HG02610 (cell line): ENCODE measurements around the gene COLEC11.
A peak's percentile ranks its signal among the peaks of the same experiment; 100 is the strongest.
"Not testable (repeated sequence)": the region's sequence is repeated elsewhere in the genome, so short reads cannot be mapped to it uniquely, and the experiment has no call there.

Experiments used
- ATAC-seq: cut with Tn5 transposase; IDR thresholded peaks from one replicate; pipeline ENCODE4 v1.9.1; 2021; ENCODE audit warnings: mild to moderate bottlenecking, moderate library complexity; ENCODE audit not compliant: unreplicated experiment

Gene COLEC11

DNA sequence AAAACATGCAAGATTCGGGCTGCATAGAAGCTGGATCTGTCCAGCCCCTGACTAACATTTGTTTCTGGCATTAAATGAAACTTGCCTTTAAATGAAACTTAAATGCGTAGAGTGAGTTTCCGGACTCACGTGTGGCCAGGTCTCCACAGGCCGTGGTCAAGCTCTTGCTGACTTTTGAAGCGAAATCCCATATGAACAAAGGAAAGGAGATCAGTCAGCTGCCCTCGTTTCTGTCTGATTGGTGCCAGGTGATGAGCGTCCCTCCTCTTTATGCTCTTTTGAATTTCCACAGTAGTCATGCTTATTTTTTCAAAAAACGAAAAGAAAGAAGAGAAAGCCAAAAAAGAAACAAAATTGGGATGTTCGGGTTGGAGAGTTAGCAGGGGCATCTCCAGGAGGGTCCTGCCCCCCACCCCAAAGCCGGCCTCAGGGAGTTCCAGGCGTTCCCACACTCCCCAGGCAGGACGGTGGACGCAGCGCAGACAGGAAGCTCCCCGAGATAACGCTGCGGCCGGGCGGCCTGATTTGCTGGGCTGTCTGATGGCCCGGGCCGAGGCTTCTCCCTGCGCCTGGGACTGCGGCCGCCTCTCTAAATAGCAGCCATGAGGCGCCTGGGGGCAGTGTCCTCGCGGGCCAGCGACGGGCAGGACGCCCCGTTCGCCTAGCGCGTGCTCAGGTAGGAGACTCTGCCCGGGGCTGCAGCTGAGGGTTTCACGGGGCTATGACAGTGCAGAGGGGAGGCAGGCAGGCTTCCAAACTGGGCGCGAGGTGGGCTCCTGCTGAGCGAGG, at the start of gene COLEC11:
Gene COLEC11 (plus strand): TSS at position 620 of the 789 bp plus-strand sequence. CDS start 9,229 bp downstream, outside the sequence.
- no peak for ATAC-seq

DNA sequence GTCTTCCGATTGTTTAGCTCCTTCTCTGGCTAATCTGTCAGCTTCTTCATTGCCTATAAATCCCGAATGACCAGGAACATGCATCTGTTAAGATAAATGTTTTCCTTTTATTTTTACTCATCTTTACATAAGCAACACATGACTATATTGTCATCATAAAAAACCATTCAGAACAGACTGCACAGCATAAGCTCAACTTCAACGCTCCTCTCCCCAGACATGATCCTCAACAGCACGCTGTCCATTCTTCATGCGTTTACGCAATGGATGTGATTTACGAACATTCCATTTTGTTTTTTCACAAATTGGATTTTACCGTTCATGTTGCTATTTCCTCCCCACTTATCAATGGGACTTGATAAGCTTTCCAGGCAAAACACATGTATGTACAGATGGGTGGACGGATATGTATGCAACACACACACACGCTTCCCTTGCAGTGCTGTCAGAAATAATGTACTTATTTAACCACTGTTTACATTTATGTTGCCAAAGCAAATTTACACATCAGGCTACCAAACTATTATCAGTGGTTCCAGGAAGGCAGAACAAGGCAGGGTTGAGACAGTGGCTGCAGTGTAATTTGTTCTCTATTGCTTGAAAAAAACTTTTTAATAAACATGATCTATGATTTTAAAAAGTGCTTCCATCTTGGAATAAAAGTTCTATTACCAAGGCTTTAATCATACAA, 49.0 kb upstream of the COLEC11 start:
- ATAC-seq, result no peak

DNA sequence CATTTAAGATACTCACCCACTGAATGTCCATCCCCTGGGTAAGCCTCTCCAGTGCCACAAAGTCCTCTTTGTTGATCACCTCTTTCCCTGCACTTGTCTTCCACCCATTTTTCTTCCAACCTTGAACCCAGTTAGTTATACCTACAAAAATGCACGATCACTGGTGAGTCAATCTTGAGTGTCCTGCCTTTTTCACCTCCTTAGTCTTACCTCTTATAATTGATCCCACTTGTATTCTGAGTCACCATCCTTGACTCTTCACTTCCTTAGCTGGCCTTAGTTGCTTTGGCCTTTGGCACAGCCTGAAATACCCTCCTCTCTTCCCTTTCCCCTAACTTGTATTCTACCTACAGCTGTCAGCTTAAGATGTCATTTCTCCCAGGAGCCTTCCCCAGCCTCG, 47.0 kb upstream of the COLEC11 start:
- ATAC-seq, result no peak

DNA sequence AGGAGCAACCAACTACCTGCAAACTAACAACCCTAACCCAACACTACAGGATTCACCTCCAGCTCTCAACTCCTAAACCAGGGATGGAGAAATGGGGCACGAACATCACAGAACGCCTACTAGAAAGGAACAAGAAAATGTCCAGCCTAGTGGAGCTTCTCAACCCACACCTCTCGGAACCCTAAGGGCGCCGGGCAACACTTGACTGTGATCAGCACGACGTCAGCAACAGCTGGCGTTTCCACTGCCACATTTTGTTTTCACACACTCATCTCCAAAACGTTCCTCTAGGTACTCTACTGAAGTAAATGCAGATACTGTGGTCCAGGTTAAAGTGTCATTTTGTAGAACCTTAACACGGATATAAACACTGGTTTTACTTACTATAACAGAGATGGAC, 41.0 kb upstream of the COLEC11 start:
- no peak for ATAC-seq

DNA sequence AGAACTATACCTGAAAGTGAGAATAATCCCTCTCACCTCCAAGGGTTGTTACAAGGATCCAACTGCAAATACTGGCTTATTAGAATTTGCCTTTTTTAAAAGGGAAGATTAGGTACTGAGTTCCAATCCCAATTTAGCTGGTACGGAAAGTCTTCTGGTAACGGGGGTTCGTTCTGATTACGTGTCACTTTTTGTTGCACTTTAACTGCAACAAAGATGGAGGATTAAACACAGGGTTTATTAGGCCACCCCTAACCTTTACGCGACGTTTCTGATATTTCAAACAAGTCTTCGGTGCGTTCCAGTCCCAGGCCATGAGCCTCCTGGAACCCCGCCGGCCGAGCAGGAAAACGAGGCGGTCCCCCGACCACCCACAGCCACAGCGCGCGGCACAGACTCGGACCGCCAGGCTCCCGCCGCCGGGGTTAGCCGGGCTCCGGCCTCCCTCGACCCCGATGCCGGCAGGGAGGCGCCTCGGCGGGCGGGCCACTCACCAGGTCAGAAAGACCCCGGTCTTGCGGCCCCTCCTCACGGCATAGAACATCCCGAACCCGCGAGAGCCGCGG, 37.2 kb upstream of the COLEC11 start:
- ATAC-seq, result peak; percentile 16

DNA sequence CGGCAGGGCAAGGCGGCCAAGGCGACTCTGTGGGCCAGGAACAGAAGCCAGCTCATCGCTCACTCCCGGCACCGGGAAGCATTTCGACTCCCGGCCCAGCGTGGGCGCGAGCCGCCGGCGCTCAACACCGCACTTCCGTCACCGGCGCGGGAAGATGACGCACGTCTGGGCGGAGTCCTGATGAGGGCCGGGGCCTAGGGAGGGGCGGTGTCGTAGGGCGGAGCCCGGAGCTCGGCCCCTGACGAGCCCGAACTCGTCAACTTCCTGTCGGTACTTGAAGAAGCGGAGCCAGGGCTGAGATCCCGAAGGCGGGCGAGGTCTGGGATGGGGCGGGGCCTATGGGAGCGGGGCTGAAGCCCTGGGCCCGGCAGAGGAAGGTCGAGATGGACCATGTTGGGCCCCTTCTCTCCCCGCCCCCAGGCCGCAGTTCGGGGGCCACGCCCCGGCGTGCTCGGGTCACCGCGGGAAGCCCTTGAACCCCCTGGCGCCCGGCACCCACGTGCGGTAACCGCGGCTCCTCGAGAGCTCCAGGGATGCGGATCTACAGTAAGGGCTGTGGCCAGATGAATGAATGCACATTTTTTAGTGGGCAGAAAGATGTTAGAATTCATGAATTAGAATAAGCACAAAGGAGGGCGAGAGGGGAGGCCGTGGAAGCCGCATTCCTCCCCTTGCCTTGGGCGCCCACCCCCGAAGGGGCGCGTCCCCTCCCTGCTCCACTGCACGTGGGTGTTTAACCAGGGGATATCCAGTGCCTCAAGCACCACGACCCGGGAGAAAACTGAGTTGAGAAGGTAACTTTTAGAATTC, 36.5 kb upstream of the COLEC11 start, which contains the start of gene RNASEH1:
Gene RNASEH1 (minus strand): TSS at position 129 of the 810 bp plus-strand sequence. CDS start 73 bp downstream, at position 56.
- peak; percentile 97 for ATAC-seq

DNA sequence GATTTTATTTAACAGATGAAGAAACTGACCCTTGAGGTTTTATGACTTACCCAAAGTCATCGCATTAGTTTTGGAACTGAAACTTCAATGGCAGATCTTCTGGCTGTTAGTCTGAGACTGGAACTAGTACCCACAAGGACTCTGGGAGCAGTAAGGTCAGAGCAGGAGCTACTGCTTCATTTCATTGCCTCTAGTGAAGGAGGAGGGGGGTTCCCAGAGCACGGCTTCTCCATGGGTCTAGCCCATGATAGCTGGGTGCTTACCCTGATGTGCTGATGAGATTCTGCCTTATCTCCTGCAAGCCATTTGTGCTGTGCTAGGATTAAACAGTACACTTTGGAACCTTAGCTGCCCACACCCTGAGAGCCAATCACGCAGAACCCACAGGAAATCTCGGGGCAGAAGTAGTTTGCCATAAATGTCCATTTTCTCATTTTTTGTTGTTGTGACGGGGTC, 31.4 kb upstream of the COLEC11 start:
- peak; percentile 61 for ATAC-seq

DNA sequence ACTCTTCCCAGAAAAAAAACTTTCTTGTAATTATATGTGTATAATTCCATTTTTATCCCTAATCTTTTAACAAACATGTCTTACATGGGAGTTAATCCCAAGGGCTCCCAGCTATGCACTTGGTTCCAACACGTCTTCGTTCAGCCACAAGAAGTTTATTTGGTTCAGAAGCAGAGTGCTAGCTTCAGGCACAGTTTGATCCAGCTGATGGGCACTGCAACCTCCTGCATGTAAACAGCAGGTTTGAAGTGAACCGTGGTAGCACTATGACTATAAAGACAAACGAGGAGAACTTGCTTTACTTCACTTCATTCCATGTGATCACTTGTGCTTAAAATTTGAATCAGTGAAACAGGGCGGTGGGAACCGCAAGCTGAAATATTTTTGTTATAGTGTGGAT, 29.8 kb upstream of the COLEC11 start:
- no peak for ATAC-seq

DNA sequence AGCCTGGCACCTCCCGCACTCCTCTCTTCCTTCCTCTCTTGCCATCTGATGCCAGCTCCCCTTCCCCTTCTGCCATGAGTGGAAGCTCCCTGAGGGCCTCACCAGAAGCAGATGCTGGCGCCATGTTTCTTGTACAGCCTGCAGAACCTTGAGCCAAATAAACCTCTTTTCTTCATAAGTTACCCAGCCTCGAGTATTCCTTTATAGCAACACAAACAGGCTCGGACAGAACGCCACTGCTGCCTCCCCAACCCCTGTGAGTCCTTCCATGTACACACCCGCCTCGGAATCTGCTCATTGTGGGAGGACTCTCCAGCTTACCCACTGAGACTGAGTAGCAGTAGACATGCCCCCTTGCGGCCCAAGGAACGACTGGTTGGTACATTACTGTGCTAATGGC, 28.1 kb upstream of the COLEC11 start:
- ATAC-seq, result no peak

DNA sequence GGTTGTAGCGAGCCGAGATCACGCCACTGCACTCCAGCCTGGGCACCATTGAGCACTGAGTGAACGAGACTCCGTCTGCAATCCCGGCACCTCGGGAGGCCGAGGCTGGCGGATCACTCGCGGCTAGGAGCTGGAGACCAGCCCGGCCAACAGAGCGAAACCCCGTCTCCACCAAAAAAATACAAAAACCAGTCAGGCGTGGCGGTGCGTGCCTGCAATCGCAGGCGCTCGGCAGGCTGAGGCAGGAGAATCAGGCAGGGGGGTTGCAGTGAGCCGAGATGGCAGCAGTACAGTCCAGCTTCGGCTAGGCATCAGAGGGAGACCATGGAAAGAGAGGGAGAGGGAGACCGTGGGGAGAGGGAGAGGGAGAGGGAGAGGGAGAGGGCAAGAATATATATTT, 25.3 kb upstream of the COLEC11 start:
- not testable (repeated sequence) for ATAC-seq

DNA sequence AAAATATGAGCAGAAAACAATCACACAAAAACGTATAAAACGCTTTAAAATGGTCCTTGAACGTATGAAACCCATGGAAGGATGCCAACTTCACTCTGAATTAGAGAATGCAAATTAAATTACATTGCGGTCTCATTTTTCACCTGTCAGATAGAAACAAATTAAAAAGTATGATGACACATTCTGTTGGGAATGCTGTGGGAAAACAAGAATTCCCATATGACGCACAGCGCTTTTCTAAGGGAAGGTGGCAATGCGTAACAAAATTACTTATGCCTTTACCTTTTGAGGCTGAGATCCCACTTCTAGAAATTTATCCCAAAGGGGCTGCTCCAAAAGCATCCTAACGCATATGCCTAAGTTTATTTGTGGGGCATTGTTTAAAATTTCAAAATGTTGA, 23.6 kb upstream of the COLEC11 start:
- no peak for ATAC-seq

DNA sequence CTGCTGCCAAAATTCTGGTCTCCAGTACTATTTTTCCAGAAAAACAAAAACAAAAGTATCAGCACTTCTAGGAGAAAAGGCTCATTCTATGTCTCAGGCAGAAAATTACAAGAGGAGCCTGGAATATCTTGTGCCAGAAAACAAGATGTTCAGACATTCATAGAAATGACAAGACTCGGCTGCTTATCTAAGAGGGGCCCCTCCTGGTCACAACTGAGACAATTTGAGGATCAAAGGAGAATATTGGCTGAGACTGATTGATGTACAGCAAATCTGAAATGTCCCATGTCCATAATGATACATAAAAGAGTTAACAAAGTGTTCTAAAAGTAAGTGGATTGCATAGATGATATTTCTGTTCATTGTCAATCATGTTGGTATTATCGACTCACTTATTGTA, 22.3 kb upstream of the COLEC11 start:
- ATAC-seq, result no peak

DNA sequence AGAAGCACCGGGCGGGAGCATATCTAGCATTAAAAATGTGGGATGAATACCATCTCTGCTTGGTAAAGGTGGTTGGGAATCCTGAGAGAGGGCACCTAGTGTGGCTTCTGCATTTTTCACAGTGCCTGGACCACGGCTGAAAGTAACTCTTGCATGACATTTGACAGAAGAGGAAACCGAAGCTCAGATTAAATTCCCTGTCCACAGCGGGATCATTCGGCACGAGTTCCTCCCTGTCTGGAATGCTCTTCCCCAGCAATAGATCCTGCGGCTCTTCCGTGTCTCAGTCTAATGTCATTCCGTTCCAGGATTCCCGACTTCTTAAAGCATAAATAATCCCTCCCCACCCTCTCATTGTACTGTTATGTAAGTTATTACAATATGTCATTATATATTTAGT, 20.8 kb upstream of the COLEC11 start:
- ATAC-seq, result no peak

DNA sequence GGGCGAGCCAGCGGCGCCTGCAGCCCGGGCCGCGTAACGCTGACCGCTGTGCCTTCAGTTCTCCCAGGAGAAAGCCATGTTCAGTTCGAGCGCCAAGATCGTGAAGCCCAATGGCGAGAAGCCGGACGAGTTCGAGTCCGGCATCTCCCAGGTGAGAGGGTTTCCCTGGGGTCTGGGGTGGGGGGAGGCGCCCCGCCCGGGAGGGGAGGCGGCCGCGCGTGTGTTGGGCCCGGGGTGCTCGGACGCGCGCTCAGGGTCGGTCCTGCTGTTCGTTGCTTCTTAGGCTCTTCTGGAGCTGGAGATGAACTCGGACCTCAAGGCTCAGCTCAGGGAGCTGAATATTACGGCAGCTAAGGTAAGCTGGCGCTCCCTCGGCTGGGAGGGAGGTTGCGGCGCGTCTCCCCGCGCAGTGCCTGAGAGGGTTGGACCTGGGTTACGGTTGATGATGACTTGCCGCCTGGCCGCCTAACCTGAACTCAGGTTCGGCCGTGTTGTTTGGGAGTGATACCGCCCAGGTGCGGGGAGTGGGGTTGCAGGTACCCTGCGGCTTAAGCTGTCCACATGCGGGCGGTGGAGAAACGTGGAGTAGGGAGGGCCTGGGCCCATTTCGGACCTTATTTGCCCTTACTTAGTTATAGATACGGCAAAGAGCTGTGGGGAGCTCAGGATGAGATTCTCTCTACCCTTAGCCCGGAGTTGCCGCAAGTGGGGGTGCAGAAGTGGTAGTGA, 19.2 kb upstream of the COLEC11 start:
- peak; percentile 19 for ATAC-seq

DNA sequence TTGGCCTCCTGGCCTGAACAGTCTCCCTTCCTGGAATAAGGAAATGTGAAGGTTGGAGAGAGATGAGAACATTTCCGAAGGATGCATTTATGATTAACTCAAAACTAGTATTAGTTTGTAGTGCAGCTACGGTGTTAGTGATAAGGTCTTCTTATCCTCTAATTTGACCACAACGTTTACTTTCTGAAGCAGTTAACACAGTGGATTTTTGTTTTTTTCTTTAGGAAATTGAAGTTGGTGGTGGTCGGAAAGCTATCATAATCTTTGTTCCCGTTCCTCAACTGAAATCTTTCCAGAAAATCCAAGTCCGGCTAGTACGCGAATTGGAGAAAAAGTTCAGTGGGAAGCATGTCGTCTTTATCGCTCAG, 18.7 kb upstream of the COLEC11 start:
- not testable (repeated sequence) for ATAC-seq

DNA sequence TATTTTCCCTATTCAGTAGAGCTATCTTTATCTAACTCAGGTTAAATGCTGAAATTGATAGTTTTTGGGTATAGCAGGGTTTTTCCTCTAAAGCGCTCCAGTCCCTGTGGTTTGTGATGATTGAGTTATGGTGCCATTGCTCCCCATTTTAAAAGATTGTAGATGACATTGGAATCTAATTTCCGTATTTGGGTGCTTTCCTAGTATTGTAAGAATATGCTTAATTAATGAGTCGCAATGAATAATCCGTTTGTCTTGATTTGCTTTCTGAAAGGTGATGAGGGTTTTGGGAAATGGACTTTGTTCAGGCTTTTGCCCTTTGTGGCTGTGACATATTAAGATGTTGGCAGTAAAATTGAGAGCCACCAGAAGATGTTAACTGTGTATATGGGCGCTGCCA, 15.9 kb upstream of the COLEC11 start:
- ATAC-seq, result no peak

DNA sequence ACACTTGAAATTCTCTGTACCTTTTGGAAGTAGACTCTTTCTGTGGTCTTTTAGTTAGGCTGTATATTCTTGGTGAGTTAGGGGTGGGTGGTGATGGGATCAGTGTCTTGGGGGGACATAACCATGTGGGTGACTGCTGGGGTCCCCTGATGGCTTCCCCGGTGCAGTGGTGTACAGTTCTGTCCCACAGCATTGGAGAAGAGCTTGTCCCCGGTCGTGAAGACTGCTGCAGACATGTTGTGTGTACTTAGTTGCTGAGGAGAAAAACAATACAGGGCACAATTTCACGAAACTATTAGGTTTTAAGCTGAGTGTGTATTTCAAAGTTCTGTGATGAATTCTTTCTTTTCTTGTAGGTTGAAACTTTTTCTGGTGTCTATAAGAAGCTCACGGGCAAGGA, 14.5 kb upstream of the COLEC11 start:
- ATAC-seq, result no peak

DNA sequence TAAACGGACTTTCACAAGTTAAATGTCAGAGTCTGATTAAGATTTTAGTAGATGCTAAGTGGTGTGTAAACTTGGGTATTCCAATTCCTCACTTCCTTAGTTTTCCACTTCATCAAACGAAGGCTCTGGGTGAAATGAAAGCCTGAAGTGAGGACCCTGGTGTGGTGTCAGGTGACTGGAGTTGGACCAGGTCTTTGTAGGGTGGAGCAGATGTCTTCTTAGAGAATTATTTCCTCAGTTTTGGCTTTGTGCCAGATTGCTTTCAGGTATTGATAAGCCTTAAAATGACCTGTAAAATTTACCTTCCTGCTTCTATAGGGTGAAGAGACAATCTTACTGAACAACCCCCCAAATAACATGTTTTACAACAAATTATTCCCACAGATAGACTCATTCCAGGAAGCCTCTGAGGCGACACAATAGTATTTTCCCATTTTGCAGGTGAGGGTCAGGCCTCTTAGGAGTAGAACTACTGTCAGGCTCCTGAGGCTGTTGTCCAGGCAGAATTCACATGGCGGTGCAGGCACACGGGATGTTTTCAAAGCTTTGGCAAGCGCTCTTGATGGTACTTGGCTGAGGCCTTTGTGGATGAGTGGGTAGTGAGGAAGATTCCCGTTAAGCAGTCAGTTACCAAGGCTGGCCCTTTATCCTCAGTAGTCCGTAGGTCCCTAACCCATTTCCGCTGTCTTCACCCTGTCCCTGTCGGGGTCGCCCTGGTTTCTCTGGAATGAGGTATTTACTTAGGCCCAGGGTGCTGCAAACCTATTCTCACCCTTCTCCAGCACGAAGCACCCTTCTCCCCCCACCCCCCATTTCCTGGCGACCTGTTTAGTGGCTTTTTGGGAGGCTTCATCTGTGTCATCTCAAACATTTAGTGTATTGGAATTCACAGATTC, 13.3 kb upstream of the COLEC11 start:
- ATAC-seq, result no peak

DNA sequence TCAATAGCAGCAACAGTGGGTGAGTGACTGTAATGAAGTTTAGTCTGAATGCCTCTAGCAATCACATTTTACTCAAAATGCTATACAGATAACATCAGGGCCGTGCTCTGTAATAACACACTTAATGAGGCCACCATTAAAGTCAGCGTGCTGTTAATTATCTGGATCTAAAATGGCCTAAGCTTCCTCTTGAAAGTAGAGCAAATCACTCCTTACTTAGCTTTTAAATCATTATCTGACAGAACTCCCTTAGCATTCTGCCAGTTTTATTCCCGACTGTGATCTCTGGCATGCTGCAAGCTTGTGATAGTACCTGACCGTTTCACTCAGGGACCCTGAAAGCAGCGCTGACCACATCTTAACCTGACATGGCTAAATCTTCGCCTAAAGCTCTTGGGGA, 10.8 kb upstream of the COLEC11 start:
- ATAC-seq, result no peak
